Measurements from ENCODE around the gene APRT.

APRT gene

DNA sequence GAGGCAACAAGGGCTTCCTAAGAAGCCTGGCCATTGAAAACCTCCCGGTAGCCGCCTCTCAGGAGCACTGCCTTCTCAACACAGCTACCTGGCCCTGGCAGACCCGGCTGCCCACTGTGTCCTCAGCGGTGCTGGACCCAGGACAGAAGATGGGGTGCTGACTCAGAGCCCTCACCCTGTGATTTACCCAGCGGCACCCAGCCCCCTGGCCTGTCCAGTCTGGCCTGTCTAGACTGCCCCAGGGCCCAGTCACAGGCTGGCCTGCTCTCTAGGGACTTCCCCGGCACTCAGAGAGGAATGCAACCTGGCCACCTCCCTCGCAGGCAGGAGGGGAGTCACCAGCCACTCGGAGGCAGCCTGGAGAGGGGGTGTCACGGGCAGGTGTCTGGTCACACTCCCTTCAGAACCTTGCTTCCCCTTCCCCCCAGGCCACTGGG, 46.8 kb downstream of the APRT start:
- Histone ChIP-seq H2AFZ (ENCODE audit: low read length) (no peak overlapping the region), H4K20me1 (ENCODE audit: insufficient read depth, low read length) (no peaks in the 10 kb centered on the region), H3K9ac (ENCODE audit: low read length) (no peak overlapping the region), H3K4me2 (ENCODE audit: low read length) (no peak overlapping the region), H3K27me3 (ENCODE audit: insufficient read depth, low read length) (peaks cover 40% of the 10 kb centered on the region), H3K4me1 (ENCODE audit: insufficient read depth, low read length, severe bottlenecking) (peaks cover 3% of the 10 kb centered on the region), H3F3A (ENCODE audit: insufficient read depth, low read length) (no peaks in the 10 kb centered on the region), H3K79me2 (ENCODE audit: insufficient read depth, low read length) (no peaks in the 10 kb centered on the region), H3K4me3 (ENCODE audit: low read depth, low read length, poor library complexity, severe bottlenecking) (no peak overlapping the region), H3K9me3 (ENCODE audit: low read length) (no peaks in the 10 kb centered on the region), H3K9me2 (ENCODE audit: low read depth, low read length) (no peaks in the 10 kb centered on the region), H3K36me3 (ENCODE audit: insufficient read depth, low read length) (no peaks in the 10 kb centered on the region), H3K27ac (ENCODE audit: low read depth, low read length, poor library complexity, severe bottlenecking) (no peak overlapping the region)
- TF ChIP-seq CTCF (IDR thresholded peaks at IDR 0.05; ENCODE audit: low read length) (no peak), EZH2 (IDR thresholded peaks at IDR 0.05; ENCODE audit: borderline replicate concordance, low read length) (no peak)

- H3K9me2 ChIP-seq (ENCODE audit: low read depth, low read length) = no peaks in the 10 kb centered on the region
- H3K4me3 ChIP-seq (ENCODE audit: low read depth, low read length, poor library complexity, severe bottlenecking) = no peak overlapping the region
- no peak overlapping the region for H2AFZ ChIP-seq (ENCODE audit: low read length)
- H3K4me2 ChIP-seq (ENCODE audit: low read length) = no peak overlapping the region
- H4K20me1 ChIP-seq (ENCODE audit: insufficient read depth, low read length) = no peaks in the 10 kb centered on the region
- no peak for TF ChIP-seq EZH2 (IDR thresholded peaks at IDR 0.05; ENCODE audit: borderline replicate concordance, low read length)
- TF ChIP-seq CTCF (IDR thresholded peaks at IDR 0.05; ENCODE audit: low read length) = no peak
- no peaks in the 10 kb centered on the region for H3K36me3 ChIP-seq (ENCODE audit: insufficient read depth, low read length)
- H3K27me3 ChIP-seq (ENCODE audit: insufficient read depth, low read length) = peaks cover 40% of the 10 kb centered on the region
- no peaks in the 10 kb centered on the region for H3F3A ChIP-seq (ENCODE audit: insufficient read depth, low read length)
- no peaks in the 10 kb centered on the region for H3K9me3 ChIP-seq (ENCODE audit: low read length)
- no peaks in the 10 kb centered on the region for H3K4me1 ChIP-seq (ENCODE audit: insufficient read depth, low read length, severe bottlenecking)
- H3K9ac ChIP-seq (ENCODE audit: low read length) = no peak overlapping the region
- H3K79me2 ChIP-seq (ENCODE audit: insufficient read depth, low read length) = no peaks in the 10 kb centered on the region
- H3K27ac ChIP-seq (ENCODE audit: low read depth, low read length, poor library complexity, severe bottlenecking) = no peak overlapping the region
Observed at GRCh38 chr16:88764080-88764479, 47.6 kb downstream of the APRT start.

DNA sequence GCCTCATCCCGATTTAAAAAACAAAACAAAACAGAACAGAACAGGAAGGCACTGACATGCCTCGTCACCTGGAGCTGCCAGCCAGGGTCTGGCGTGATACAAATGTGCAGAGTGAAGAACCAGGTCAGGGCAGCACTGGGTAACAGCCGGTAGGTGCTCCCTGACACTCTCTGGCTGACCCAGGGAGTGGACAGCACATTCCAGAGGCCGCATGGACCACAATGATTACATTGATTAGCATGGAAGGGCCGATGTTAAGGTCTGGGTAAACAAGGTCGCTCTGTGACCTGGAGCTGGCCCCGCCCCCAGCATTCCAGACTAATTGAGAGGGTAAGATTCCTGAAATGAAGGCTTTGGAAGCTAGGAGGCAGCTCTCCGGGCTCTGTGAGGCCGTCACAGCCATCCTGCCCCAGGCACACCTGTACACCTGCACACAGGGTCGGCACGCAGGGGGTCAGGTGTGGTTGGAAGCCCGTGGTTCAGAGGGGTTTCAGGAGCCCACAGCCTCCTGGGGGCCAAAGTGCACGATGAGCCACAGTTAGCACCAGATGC, 48.1 kb downstream of the APRT start:
- Histone ChIP-seq H3F3A (ENCODE audit: insufficient read depth, low read length) (no peaks in the 10 kb centered on the region), H3K36me3 (ENCODE audit: insufficient read depth, low read length) (no peaks in the 10 kb centered on the region), H3K79me2 (ENCODE audit: insufficient read depth, low read length) (no peaks in the 10 kb centered on the region), H3K27me3 (ENCODE audit: insufficient read depth, low read length) (peaks cover 40% of the 10 kb centered on the region), H3K4me3 (ENCODE audit: low read depth, low read length, poor library complexity, severe bottlenecking) (no peak overlapping the region), H3K4me2 (ENCODE audit: low read length) (no peak overlapping the region), H3K4me1 (ENCODE audit: insufficient read depth, low read length, severe bottlenecking) (no peaks in the 10 kb centered on the region), H3K27ac (ENCODE audit: low read depth, low read length, poor library complexity, severe bottlenecking) (no peak overlapping the region), H3K9me3 (ENCODE audit: low read length) (no peaks in the 10 kb centered on the region), H2AFZ (ENCODE audit: low read length) (no peak overlapping the region), H3K9ac (ENCODE audit: low read length) (no peak overlapping the region), H4K20me1 (ENCODE audit: insufficient read depth, low read length) (no peaks in the 10 kb centered on the region), H3K9me2 (ENCODE audit: low read depth, low read length) (no peaks in the 10 kb centered on the region)
- TF ChIP-seq EZH2 (IDR thresholded peaks at IDR 0.05; ENCODE audit: borderline replicate concordance, low read length) = no peak
- TF ChIP-seq CTCF (IDR thresholded peaks at IDR 0.05; ENCODE audit: low read length) = no peak

All from OCI-LY1 (cell line).